ENCODE results near the gene TMEM132C. TPM values are rescaled to one million over a fixed set of nuclear protein-coding genes. Genes with fewer than 3 reads are reported as not detected.

Gene TMEM132C
- total RNA-seq, 6 experiments from 2014 or later, result 0.04 to 0.19 (median 0.06) TPM; not detected in 3

DNA sequence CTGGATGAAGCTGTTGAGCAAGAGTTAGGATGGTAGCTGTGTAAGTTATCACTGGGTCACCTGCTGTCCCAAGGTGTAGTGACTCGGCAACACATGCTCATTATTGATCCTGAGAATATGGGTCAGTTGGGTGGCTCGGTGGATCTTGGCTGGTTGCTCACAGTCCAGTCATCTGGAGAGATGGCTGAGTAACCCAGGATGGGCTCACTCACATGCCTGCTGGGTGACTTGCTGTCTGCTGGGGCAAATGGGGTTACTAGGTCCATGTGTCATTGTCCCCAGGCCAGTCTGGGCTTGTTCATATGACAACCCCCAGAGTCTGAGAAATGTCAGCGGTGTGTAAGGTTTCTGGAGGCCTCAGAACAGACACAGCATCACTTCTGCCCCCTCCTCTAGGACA, 487.3 kb downstream of the TMEM132C start:
- WGBS (ENCODE audit: insufficient coverage, low coverage, low lambda C conversion rate, missing lambda C conversion rate), result 50% methylated on average over 2 of the region's 3 CpGs
- Histone ChIP-seq H3K9me3 (no peaks in the 10 kb centered on the region), H3K36me3 (no peaks in the 10 kb centered on the region), H3K4me1 (no peaks in the 10 kb centered on the region), H3K27ac (no peak overlapping the region), H3K4me3 (no peak overlapping the region), H3K27me3 (no peaks in the 10 kb centered on the region)
- intact Hi-C loops (cut with DNase I), result no loop called here
- ATAC-seq (no peak), DNase-seq (no peak)
- TF ChIP-seq POLR2A (IDR thresholded peaks at IDR 0.05), result no peak
- TF ChIP-seq, protein P1, sequence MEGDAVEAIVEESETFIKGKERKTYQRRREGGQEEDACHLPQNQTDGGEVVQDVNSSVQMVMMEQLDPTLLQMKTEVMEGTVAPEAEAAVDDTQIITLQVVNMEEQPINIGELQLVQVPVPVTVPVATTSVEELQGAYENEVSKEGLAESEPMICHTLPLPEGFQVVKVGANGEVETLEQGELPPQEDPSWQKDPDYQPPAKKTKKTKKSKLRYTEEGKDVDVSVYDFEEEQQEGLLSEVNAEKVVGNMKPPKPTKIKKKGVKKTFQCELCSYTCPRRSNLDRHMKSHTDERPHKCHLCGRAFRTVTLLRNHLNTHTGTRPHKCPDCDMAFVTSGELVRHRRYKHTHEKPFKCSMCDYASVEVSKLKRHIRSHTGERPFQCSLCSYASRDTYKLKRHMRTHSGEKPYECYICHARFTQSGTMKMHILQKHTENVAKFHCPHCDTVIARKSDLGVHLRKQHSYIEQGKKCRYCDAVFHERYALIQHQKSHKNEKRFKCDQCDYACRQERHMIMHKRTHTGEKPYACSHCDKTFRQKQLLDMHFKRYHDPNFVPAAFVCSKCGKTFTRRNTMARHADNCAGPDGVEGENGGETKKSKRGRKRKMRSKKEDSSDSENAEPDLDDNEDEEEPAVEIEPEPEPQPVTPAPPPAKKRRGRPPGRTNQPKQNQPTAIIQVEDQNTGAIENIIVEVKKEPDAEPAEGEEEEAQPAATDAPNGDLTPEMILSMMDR (IDR thresholded peaks at IDR 0.05), result no peak

DNA sequence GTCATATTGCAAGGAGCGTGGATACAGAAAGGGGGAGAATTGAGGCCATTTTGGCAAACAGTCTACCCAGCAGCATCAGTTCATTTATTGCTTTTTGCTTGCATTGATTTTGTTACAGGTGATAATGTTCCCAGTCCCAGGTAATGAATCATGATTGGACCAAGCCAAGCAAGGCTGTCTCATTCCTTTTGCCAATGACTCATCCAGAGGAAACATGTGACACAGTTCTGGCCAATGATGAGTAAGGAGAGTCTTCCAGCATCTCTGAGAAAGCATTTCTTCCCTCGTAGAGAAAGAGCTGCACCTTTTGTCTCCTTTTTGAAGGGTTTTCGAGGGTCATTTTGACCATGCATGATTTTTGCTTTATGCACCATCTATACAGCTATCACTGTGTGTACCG, 488.6 kb downstream of the TMEM132C start:
- DNase-seq, result no peak
- no peaks in the 10 kb centered on the region for H3K27me3 ChIP-seq
- intact Hi-C loops (cut with DNase I), result no loop called here
- no peak for ATAC-seq
- no peak overlapping the region for H3K27ac ChIP-seq
- H3K36me3 ChIP-seq, result no peaks in the 10 kb centered on the region
- no peaks in the 10 kb centered on the region for H3K9me3 ChIP-seq
- WGBS (ENCODE audit: insufficient coverage, low coverage, low lambda C conversion rate, missing lambda C conversion rate), result 47% methylated on average over 4 of the region's 4 CpGs
- H3K4me3 ChIP-seq, result no peak overlapping the region
- TF ChIP-seq POLR2A (IDR thresholded peaks at IDR 0.05), result no peak
- TF ChIP-seq, protein P1 (IDR thresholded peaks at IDR 0.05), result no peak
- H3K4me1 ChIP-seq, result no peaks in the 10 kb centered on the region

Small RNA genes within 50 kb of the gene (microRNA-seq; reads per million reads assigned to microRNA genes)
- 0 reads per million in 2 donors for gene MIR3612
- gene MIR4419B, result 0 reads per million in 2 donors

Small RNA genes within 50 kb of the gene (small RNA-seq; reads per million reads assigned to genes)
- gene MIR3612, result 0 reads per million in 2 experiments
- 0 reads per million in 2 experiments for gene MIR4419B

All from right lobe of liver (tissue), 6 donors.